Activated naive CD8-positive, alpha-beta T cell treated with anti-CD3 and anti-CD28 coated beads, Interleukin-2, amount 50 U/mL, for 16 hours (primary cell): ENCODE measurements around the gene ANKMY1.

Experiments used
- DNase-seq: peaks from one replicate; pipeline ENCODE4 v3.0.0-alpha.2; 2020; ENCODE audit warnings: low read depth, low spot score

Gene ANKMY1

DNA sequence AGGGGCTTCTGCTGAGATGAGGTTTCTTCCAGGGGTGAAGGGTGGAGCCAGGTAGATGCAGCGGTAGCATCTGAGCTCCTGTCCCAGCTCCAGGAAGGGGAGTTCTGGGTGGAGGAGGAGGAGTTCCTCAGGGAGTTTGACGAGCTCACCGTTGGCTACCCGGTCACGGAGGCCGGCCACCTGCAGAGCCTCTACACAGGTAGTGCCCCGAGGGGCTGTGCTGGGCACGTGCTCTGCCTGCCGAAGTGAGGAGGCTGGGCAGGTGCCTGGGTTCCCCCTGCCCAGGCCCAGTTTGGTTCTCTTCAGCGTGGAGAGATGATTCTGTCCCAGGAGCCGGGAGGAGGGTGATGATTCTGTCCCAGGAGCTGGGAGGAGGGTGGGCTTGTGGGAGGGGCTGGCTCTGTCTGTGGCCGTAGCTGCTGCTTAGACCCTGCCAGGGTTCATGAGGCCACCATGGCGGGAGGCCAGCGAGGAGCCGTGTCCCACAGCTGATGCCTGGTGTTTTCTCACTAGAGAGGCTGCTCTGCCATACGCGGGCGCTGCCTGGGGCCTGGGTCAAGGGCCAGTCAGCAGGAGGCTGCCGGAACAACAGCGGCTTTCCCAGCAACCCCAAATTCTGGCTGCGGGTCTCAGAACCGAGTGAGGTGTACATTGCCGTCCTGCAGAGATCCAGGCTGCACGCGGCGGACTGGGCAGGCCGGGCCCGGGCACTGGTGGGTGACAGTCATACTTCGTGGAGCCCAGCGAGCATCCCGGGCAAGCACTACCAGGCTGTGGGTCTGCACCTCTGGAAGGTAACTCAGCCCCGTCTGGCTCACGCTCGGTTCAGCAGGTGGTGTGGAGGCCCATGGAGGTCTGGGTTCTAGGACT is 37.0 kb upstream of the ANKMY1 start:
- no peak for DNase-seq

GRCh38 chr2:240593703-240594451 is 36.1 kb upstream of the ANKMY1 start:
- DNase-seq, result no peak

DNA sequence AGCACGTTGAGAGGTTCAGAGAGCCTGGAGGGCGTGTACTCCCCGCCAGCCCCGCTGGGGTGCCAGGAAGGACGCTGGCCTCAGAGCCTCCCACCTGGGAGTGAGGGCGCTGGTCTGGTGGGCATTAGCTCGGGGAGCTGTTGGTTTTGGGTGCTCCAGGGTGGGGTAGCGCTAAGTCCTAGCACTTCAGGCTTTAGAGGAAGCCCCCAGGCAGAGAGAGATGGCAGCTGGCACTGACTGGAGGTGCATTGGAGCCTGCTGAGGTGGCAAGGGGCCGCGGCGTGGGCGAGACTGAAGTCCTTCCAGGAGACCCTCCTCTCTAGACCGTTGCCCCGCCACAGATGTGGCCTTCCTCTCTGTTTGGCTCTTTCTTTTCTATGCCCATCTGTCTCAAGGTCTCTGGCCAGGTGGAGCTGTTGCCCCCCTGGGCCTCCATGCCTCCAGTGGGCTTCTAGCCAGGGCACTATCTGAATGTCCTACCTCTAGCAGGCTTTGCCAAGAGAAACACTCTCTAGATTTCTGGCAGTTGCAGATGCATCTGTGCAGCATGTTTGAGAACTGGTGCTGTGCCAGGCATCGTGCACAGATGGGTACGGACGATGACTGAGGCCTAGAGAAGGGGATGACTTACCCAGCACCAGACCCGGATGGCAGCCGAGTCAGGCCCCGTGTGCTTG is 35.4 kb upstream of the ANKMY1 start:
- DNase-seq, result no peak

GRCh38 chr2:240591784-240592183 is 34.0 kb upstream of the ANKMY1 start:
- no peak for DNase-seq

- DNase-seq, result no peak
Observed at GRCh38 chr2:240591226-240591625, 33.4 kb upstream of the ANKMY1 start.

- no peak for DNase-seq
Observed at GRCh38 chr2:240590681-240591111, 32.9 kb upstream of the ANKMY1 start.

DNA sequence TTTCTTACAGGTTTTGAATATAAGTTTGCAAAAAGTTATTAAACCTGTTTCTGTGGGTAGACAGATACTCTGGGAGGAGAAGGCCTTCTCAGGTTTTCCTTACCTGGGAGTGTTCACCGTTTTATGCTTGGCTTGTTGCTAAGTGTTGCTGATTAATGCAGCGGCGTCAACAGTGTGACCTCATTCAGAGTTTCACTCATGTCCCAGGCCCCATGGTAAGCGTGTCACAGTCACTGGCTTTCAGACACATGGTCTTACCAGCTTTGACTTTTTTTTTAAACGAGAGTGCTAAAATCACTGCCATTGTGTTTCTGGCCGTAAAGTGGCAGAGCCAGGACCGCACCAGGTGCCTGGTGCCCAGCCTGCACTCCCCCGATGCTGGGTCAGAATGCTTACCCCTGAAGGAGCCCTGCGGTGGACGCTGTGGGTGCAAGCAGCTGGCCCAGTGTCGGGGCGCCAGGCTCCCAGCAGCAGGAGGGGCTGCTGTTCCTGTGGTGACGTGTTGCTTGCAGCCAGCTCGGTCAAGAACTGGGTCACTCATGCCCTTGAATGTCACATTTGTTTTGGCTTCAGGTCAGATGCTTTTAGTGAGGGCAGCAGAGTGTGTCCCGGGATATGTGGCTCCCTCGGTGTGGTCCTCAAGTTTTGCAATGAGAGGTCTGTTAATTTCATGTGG is 32.2 kb upstream of the ANKMY1 start:
- DNase-seq, result no peak

- no peak for DNase-seq
Observed at GRCh38 chr2:240589375-240589774, 31.6 kb upstream of the ANKMY1 start.

GRCh38 chr2:240588669-240589068 is 30.9 kb upstream of the ANKMY1 start:
- no peak for DNase-seq

GRCh38 chr2:240588006-240588655 is 30.3 kb upstream of the ANKMY1 start:
- DNase-seq, result no peak

DNA sequence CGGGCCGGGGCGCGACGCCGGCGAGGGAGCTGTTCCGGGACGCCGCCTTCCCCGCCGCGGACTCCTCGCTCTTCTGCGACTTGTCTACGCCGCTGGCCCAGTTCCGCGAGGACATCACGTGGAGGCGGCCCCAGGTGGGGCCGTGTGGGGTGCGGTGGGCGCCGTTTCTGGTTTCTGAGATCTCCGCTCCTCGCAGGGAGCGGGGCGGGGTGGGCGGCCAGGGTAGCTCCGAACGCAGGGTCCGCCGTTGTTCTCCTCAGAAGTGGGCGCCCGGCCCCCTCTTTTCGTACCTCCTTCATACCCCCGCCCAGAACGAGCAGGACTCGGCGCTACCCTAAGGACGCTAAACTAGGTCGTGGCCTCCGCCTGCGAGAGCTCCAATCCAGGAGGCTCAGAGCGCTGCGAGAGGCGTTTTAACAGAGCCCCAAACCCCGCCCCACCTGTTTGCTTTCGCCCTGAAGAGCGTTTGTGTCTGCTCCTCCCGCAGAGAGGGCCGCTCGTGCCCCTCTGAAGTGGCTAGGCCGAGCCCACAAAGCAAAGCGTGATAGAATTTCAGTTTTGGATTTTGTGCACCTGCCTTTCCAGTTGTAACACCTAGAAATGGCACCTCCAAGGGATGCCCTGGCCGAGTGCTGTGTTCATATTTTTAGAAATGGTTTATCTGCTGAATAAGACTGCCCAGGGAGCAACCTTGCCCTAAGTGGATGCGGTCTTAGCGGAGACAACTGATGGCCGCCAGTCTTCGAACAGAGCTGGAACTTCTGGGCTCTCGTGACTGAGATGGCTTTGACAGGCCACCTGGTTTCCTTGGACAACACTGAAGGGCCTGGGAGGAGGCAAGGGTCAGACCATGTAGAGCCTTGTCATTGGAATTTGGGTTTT is 29.4 kb upstream of the ANKMY1 start:
- DNase-seq, result peak; percentile 34

GRCh38 chr2:240586198-240586918 is 28.6 kb upstream of the ANKMY1 start, which contains the start of gene CAPN10:
Gene CAPN10, plus strand, starts transcription at chr2:240586734. Its CDS starts 178 bp downstream, at chr2:240586912.
- peak; percentile 90 for DNase-seq

GRCh38 chr2:240585681-240586197 is 28.0 kb upstream of the ANKMY1 start:
- DNase-seq, result no peak

DNA sequence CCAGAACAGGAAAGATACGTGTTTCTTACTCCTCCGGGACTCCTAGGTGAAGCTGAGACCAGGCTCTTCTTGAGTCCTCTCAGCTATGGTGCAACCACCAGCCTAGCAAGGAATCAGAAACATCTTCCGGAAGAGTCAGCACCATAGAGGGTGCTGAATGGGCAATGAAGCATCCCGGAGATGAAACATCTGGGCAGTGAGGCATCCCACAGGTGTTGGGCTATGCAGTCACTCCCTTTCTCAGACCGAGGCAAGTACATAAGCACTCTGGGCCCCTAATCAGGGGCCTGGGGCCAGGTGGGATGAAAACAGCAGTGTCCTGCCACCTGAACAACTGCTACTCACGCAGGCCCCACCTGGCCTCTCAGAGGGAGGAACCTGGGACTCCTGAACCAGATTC is 27.3 kb upstream of the ANKMY1 start:
- DNase-seq, result no peak

DNA sequence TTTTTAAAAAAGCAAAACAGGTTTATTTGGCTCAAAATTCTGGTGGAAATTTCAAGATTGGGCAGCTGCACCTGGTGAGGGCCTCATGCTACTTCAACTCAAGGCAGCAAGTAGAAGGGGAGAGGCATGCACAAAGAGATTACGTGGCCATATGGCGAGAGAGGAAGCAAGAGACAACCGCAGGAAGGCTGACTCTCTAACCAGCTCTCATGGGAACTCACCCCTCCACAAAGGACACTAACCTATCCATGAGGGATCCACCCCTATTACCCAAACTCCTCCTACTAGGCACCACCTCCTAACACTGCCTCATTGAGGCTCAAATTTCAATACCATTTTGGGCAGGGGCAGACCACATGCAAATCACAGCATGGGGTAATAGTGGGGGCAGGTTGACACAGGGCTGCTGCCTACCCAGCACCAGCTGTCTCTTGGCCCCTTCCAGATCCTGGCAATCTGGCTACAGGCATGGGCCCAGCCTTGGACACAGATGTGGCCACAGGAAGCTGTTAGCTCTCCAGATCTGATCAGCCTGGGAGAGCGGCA is 26.8 kb upstream of the ANKMY1 start:
- DNase-seq, result no peak

- no peak for DNase-seq
Observed at GRCh38 chr2:240583774-240584173, 26.0 kb upstream of the ANKMY1 start.

DNA sequence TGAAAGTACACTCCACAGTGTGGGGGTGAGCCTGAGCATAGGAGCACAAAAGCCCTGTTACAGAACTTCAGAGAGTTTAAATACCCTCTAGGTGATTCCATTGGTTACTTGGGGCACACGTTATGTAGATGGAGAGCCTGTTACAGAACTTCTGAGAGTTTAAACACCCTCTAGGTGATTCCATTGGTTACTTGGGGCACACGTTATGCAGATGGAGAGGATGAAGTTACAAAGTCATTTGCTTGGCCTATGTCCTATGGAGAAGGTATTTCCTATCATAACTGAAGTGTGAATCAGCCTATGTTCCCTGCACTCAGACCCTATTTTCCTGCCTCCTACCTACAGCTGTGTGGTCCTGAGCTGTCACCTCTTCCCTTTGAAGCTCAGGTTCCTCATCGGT is 25.0 kb upstream of the ANKMY1 start:
- no peak for DNase-seq

- DNase-seq, result no peak
Observed at GRCh38 chr2:240581811-240582210, 24.0 kb upstream of the ANKMY1 start.
